ENCODE measurements around the gene ATP2A2.
"Not testable (repeated sequence)": the region's sequence is repeated elsewhere in the genome, so short reads cannot be mapped to it uniquely, and the experiment has no call there.

Gene ATP2A2

DNA sequence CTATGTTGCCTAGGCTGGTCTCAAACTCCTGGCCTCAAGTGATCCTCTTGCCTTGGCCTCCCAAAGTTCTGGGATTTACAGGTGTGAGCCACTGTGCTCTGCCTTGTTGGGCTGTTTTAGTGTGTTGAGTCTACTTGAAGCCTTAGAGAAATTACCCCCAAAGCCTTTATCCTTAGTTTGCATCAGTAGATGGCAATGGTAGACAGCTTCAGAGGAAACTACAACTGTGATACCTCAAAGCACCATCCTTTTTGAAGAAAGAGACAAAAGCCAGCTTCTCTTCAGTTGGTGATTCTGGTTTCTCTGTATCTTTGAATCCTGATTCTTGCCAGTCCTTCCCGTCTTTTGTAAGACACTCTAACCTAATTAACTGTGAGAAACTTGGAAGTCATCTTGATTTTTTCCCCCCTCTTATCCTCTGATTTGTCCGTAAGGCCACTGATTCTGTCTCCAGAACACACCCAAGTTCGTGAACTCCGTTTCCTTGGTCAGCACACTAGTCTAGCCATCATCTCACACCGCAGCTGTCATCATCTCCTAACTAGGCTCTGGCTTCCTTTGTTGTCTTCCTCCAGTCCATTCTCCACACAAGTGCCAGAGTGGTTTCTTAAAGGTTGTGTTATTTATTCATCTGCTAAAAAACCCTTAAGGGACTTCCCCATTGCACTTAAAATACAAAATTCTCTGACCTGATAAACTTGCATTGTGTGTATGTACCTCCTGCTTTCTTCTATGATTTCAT is 20.2 kb downstream of the ATP2A2 start:
- DNase-seq, result no peak

DNA sequence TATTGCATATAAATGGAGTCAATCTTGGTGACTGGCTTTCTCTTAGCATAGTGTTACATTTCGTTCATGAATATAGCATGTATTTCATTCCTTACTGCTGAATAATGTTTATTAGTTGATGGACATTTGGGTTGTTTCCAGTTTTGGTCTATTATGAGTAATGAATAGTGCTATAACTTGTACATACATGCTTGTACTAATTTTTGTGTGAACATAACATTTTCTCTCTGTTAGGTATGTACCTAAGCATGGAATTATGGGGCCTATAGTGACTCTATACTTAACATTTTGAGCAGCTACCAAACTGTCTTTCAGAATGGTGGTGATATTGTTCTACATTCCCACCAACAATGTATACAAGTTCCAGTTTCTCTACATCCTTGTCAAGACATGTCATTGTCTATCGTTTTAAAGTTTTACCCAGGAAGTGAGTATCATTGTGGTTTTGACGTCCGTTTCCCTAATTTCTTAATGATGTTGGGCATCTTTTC is 23.1 kb downstream of the ATP2A2 start:
- no peak for DNase-seq

DNA sequence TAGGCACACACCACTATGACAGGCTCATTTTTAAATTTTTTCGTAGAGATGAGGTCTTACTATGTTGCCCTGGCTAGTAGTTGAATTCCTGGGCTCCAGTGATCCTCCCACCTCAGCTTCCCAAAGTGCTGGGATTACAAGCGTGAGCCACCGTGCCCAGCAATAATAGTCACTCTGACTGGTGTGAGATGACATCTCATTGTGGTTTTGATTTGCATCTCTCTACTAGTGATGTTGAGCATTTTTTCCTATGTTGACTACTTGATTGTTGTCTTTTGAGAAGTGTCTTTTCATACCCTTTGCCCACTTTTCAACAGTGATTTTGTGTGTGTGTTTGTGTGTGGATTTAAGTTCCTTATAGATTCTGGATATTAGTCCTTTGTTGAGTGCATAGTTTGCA is 26.3 kb downstream of the ATP2A2 start:
- no peak for DNase-seq

DNA sequence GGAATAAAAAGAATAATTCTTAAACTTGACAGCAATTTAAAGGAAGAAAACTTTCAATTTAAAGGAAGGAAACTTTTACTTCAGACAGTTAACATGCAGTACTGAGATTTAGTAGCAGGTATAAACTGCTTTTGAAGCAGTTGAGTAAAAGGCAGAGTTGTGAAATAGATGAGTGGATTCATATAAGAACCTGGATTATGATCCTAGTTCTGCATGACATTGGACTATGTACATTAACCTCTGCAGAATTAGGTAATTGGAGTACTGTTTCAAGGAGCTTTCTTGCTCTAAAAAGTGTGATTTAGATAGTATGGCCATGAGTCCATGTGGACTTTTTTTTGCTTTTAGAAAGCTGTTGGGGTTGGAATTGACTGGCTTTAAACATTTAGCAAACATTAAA is 29.7 kb downstream of the ATP2A2 start:
- DNase-seq, result no peak

DNA sequence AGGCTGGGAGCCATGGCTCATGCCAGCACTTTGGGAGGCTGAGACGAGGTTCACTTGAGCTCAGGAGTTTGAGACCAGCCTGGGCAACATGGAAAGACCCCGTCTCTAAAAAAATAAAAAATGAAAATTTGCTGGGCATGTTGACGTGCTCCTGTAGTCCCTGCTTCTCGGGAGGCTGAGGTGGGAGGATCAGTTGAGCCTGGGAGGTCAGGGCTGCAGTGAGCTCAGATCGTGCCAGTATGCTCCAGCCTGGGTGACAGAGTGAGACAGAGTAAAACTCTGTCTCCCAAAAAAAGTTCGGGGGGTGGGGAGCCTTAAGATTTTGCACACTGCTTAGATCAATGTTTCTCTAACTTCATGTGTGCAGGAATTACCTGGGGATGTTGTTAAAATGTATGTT is 30.9 kb downstream of the ATP2A2 start:
- no peak for DNase-seq

DNA sequence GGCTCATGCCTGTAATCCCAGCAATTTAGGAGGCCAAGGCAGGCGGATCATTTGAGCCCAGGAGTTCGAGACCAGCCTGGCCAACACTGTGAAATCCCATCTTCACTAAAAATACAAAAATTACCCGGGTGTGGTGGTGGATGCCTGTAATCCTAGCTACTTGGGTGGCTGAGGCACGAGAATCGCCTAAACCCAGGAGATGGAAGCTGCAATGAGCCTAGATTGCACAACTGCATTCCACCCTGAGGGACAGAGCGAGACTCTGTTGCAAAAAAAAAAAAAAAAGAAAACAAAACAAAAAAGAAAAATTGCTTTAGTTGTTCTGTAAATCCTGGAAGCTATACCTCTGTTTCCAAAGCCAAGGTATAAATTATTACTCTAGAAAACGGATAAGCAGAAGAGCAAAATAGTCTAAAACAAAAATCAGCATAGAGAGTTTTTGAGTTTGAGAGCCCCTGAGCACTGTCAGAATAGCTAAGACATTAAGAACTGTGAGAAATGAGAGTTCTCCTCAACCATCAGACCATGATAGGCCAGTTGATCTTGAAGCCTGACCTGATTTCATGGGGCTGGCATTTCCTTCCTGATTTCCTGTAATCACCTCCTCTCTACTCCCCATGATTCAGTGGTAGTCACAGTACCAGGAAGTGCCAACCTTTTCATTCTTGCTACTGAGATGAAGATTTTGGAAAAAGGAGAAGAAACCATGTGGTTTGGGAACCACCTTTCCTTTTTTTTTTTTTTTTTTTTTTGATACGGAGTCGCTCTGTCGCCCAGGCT is 31.7 kb downstream of the ATP2A2 start:
- DNase-seq, result no peak

DNA sequence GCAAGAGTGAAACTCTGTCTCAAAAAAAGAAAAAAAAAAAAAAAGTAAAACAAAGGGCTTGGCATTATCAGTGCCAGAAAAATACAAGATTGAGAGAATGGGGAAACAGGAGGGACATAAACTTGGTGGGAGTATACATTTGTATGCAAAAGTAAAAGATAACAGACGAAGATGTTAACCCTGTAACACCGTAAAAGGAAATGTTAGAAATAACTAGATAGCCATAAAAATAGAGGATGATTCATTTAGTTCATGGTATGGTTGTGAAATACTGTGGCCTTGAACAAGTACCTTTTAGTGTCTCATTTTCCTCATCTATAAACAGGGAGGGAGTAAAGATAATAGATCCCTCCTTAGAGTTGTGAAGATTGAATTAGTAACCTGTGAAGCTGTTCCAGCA is 33.3 kb downstream of the ATP2A2 start:
- DNase-seq, result no peak

DNA sequence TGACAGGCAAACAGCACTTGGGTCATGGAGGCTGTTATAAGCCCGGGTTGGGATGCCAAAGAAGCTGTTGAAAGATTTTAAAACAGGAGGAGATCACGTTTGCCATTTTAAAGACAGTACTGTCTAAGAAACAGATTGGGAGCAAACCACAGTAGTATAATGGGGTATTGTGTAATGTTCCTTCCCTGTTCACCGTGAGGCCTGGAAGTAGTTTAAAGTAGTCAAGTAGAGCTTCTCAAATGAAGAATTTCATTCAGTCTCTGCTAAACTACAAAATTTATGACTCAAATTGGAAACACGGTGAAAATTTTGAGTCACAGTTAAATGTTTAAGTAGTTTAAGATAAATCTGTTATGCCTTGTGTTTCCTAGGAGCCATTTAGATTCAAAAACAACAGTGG is 35.8 kb downstream of the ATP2A2 start:
- no peak for DNase-seq

DNA sequence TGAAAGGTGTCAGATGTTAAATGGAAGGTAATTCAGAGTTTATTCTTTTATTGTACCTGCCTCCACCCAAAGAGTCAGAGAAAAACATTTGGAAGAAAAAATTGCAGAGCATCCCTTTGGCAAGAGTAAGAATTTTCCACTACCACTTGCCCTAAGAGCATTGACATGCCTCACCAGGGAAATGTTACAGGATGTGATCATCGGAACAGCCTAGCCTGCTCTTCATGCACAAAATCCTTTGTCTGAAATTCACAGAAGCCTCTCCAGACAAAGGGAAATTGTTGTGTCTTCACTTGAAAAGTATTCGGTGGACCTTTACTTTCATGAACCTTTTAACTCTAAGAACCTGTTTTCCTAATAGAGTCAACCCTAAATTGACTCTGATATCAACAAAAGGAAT is 36.9 kb downstream of the ATP2A2 start:
- DNase-seq, result no peak

DNA sequence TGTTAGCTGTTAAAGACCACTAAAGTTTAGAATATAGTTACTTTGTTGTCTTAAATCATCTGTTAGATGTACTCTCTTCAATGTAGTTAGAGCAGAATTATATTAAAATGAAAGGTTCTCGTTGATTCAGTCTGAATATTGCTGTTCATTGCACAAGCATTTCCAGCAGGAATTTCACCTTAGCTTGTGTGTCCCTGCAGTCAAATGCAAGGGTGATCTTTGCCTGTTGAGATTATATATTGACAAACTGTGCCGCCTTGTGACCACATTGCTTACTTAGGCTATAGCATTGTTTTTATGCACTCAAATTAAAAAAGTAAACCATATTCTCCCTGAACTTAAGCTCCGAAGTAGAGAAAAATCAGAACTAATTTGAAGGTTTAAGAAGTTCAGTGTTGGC is 39.5 kb downstream of the ATP2A2 start:
- DNase-seq, result no peak

DNA sequence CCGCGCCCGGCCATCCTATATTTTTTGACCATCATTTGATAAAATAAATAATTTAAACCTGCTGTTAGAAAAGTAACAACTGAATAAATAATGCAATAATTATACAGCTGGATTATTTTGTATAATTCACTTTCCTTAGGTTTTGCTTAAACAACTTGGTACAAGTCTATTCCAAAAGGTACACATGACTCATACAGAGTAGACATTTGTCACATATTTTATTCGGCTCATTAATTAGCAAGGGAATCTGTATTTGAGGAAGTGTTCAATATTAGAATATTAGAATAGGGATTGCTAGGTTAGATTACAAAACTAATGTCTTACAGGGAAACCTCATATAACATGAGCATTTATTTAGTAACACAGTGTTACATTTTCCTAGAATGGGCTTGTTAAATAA is 48.7 kb downstream of the ATP2A2 start:
- DNase-seq, result no peak

DNA sequence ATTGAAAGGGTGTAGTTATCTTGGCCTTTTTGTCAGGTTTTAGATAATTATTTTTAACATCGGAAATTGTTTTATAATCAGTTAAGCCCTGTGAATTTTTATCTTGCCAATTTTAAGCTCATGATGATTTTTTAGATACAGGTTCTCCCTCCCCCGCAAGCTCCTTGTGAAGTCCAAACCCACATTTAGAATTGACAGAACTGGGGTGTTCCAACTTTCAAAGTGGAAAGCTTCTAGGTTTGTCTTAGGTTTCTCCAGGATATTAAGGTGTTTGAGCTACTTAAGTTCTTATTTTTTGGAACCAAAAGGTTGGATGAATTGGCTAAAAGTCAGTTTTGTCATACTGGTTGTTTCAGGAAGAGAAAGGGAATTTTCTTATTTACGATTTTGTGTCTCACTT is 49.1 kb downstream of the ATP2A2 start:
- no peak for DNase-seq

DNA sequence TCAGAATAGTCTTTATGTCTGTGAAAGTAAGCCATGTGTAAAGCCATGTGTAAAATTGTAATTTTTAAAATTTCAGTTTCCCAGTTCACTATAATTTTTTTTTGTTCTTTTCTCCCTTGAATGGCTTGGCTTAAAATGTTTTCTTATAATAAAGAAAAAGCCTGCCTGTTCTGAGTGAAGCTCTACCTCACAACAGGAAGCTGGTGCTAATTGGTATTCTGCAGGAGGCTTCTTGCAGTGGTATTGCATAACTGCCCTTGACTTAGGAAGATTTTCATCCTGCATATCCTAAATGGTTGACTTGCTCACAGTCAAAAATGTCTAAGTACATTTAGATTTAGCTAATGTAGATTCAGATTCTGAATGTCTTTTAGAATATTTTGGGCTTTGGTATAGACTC is 49.5 kb downstream of the ATP2A2 start:
- DNase-seq, result no peak

DNA sequence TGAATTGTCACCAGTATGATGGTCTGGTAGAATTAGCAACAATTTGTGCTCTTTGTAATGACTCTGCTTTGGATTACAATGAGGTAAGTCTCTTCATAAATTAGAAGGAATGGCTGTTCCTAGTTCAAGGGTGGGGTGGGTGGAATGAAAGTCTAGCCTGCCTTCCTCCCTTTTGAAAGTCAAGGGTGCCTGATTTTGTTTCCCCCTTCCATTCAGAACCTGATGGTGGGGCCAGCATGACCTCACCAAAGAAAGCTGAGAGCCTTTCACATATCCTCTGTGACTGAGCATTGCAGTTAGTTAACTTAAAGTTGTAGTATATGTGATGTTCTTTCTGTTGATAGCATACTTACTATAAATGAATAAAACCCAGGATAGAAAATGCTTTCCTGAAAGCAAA is 52.2 kb downstream of the ATP2A2 start:
- DNase-seq, result no peak

DNA sequence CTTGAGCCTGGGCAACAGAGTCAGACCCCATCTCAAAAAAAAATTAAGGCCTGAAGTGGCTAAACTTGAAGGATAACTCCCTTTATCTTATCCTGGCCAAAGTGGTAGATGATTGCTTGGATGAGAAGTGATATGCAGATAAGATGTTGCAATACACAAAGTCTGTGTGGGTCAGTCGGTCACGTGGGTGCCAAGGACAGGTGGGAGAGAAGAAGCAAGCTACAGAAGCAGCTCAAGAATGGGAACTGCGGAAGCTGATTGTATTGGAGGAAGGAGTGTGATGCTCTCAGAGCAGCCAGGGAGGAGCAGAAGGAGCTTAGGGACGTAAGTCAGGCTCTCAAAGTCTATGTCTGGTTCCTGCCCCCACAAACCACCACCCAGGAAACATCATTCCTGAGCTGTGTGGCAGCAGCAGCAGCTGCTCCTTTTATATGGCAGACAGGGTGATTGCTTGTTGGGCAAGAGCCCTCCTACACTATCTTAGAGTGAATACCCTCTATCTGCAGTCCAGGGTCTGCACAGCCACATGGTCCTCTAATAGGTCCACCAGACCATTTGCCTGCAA is 54.5 kb downstream of the ATP2A2 start:
- no peak for DNase-seq

DNA sequence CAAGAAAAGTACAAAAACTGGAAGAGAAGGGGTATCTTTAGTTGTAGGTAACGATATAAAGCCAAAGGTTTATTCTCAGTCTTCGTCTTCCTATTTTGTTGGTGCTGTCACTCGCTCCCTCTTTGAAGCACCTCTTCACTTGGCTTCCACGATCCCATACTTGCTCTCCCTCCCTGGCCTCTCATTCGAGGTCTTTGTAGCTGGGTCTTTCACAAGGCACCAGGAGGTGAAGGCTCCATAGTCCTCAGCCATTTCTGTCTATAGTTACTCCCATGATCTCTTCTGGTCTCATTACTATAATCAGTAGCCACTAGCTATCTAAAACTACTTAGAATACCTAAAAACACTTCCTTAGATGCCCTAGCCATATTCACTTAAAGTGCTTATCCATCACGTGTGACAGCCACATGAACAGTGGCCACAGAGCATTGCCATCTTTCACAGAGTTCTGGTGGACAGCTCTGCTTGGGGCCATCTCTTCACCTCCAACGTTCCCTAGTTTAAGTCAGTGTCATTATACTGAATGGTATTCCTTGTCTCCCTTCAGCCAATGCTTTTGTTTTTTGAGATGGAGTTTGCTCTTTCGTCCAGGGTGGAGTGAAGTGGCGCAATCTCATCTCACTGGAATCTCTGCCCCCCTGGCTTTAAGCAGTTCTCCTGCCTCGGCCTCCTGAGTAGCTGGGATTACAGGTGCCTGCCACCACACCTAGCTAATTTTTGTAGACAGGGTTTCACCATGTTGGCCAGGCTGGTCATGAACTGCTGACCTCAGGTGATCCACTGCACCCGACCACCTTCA is 57.1 kb downstream of the ATP2A2 start:
- no peak for DNase-seq

DNA sequence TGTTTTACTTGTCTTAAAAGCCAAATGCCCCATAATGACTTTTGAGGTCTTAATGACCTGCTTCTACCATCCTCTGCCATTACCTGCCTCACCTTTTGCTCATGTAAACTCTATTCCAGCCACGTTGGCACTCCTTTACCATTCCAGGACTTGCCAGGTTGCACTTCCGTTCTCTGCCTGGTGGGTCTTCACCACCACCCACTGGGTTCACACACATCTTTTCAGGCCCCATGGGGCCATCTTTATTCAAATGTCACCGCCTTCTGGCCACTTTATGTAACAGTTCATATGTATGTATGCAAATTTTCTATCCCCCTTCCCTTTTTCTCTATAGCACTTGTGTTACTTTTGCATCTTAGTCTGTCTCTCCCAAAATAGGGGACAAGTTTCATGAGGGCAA is 57.7 kb downstream of the ATP2A2 start:
- no peak for DNase-seq

DNA sequence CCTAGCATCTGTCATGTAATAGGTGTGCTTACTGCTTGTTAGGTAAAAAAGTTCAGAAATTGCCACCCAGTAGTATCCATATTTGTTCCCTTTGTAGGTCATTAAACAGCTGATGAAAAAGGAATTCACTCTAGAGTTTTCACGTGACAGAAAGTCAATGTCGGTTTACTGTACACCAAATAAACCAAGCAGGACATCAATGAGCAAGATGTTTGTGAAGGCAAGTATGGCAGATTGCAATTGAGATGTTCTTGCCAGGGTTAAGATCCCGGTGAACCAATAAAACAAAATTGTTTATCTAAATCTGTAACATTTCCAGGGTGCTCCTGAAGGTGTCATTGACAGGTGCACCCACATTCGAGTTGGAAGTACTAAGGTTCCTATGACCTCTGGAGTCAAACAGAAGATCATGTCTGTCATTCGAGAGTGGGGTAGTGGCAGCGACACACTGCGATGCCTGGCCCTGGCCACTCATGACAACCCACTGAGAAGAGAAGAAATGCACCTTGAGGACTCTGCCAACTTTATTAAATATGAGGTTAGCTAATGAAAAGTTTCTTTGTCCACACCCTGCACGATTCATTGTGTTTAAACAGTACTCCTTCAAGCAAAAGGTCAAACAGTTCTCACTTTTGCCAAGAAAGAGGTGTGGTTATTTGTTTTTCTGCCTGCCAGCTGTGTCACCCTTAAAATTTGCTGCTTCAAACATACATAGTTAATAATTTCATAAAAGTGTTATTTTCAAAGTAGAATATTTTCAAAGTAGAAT is 58.3 kb downstream of the ATP2A2 start:
- DNase-seq, result no peak

DNA sequence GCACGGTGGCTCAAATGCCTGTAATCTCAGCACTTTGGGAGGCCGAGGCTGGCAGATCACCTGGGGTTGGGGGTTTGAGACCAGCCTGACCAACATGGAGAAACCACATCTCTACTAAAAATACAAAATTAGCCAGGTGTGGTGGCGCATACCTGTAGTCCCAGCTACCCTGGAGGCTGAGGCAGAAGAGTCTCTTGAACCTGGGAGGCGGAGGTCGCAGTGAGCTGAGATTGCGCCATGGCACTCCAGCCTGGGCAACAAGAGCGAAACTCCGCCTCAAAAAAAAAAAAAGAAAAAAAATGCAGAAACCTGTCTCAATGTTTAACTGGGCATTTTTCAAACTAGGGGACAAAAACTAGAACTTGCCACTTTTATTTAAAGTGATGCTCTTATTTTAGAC is 59.2 kb downstream of the ATP2A2 start:
- not testable (repeated sequence) for DNase-seq

DNA sequence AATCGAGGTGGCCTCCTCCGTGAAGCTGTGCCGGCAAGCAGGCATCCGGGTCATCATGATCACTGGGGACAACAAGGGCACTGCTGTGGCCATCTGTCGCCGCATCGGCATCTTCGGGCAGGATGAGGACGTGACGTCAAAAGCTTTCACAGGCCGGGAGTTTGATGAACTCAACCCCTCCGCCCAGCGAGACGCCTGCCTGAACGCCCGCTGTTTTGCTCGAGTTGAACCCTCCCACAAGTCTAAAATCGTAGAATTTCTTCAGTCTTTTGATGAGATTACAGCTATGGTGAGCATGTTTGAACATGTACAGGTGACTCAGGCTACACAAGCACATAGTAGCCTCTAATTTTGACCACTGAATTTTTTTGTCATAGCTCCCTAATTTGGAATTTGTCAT is 59.7 kb downstream of the ATP2A2 start:
- DNase-seq, result no peak

DNA sequence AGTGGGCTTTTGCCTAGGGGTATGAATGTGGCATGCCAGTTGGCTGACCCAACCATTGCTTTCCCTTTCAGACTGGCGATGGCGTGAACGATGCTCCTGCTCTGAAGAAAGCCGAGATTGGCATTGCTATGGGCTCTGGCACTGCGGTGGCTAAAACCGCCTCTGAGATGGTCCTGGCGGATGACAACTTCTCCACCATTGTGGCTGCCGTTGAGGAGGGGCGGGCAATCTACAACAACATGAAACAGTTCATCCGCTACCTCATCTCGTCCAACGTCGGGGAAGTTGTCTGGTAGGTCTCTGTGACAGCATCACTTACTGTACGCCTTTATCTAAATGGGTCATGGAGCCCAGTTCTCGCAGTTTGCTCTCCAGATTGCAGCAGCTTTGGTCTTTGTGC is 61.1 kb downstream of the ATP2A2 start:
- DNase-seq, result no peak

DNA sequence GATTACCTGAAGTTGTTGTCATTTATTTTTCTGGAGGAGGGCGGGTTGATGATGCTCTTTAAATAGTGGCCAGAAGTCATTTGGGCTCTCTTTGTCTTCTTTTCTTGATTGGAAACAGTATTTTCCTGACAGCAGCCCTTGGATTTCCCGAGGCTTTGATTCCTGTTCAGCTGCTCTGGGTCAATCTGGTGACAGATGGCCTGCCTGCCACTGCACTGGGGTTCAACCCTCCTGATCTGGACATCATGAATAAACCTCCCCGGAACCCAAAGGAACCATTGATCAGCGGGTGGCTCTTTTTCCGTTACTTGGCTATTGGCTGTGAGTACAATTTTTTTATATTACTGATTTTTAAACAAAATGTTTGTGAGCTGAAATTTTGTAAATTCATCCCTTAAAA is 62.1 kb downstream of the ATP2A2 start:
- DNase-seq, result no peak

Measured in DMS79 treated with DMSO at 0.1 percent for 48 hours (cell line).